Mesendoderm (in vitro differentiated cells): ENCODE data around the gene TCERG1L.

ENCODE experiments used
- DNase-seq: peaks from one replicate; pipeline ENCODE4 v3.0.0; 2013
- H2AK5ac ChIP-seq: 2 replicates; pipeline ENCODE4 v1.6.1; 2013; ENCODE audit warnings: low read length, inconsistent platforms
- H2BK120ac ChIP-seq: 2 replicates; pipeline ENCODE4 v1.6.1; 2013; ENCODE audit warnings: low read depth, mild to moderate bottlenecking, low read length, moderate library complexity, mixed read lengths
- H2BK15ac ChIP-seq: replicated peaks from 2 replicates; pipeline ENCODE4 v1.6.1; 2013; ENCODE audit warnings: low read depth, mild to moderate bottlenecking, moderate library complexity
- H2BK5ac ChIP-seq: 2 replicates; pipeline ENCODE4 v1.6.1; 2013; ENCODE audit warnings: low read length, inconsistent platforms
- H3K18ac ChIP-seq: 2 replicates; pipeline ENCODE4 v1.6.1; 2013; ENCODE audit warnings: mild to moderate bottlenecking, low read length, mixed read lengths
- H3K23ac ChIP-seq: one replicate; pipeline ENCODE4 v1.6.1; 2013; ENCODE audit warnings: low read length
- H3K27ac ChIP-seq: 2 replicates; pipeline ENCODE4 v1.5.1; 2013; ENCODE audit warnings: low read depth, mild to moderate bottlenecking, inconsistent platforms, low read length, moderate library complexity
- H3K27me3 ChIP-seq: 2 replicates; pipeline ENCODE4 v1.6.1; 2013; ENCODE audit warnings: low read length, control low read depth, mild to moderate bottlenecking, inconsistent platforms; ENCODE audit not compliant: insufficient read depth, poor library complexity
- H3K36me3 ChIP-seq: 2 replicates; pipeline ENCODE4 v1.6.1; 2013; ENCODE audit warnings: low read length, inconsistent platforms; ENCODE audit not compliant: control insufficient read depth, insufficient read depth
- H3K4ac ChIP-seq: one replicate; pipeline ENCODE4 v1.6.1; 2013; ENCODE audit warnings: low read depth, mild to moderate bottlenecking, low read length, moderate library complexity
- H3K4me1 ChIP-seq: 2 replicates; pipeline ENCODE4 v1.6.1; 2013; ENCODE audit warnings: low read depth, low read length, inconsistent platforms; ENCODE audit not compliant: control insufficient read depth
- H3K4me2 ChIP-seq: 2 replicates; pipeline ENCODE4 v1.6.1; 2013; ENCODE audit warnings: low read length
- H3K4me3 ChIP-seq: 2 replicates; pipeline ENCODE4 v1.5.1; 2013; ENCODE audit warnings: mild to moderate bottlenecking, low read length
- H3K56ac ChIP-seq: one replicate; pipeline ENCODE4 v1.6.1; 2013; ENCODE audit warnings: low read length
- H3K79me1 ChIP-seq: 2 replicates; pipeline ENCODE4 v1.6.1; 2013; ENCODE audit warnings: low read length, inconsistent platforms
- H3K79me2 ChIP-seq: 2 replicates; pipeline ENCODE4 v1.6.1; 2013; ENCODE audit warnings: mild to moderate bottlenecking, low read length; ENCODE audit not compliant: control insufficient read depth, insufficient read depth
- H3K9ac ChIP-seq: 2 replicates; pipeline ENCODE4 v1.6.1; 2013; ENCODE audit warnings: low read length, inconsistent platforms
- H4K5ac ChIP-seq: one replicate; pipeline ENCODE4 v1.6.1; 2013; ENCODE audit warnings: low read length
- H4K8ac ChIP-seq: one replicate; pipeline ENCODE4 v1.6.1; 2013; ENCODE audit warnings: low read depth, mild to moderate bottlenecking, control low read depth, low read length, moderate library complexity
- WGBS: extraction: QIAGEN DNeasy Blood & Tissue Kit; methylation state at CpG from one replicate; pipeline ENCODE4 v1.1.7; 2013; ENCODE audit warnings: low lambda C conversion rate, missing lambda C conversion rate; ENCODE audit not compliant: insufficient coverage; ENCODE audit errors: extremely low coverage; 5-methylcytosine and 5-hydroxymethylcytosine counted together

The TCERG1L gene

GRCh38 chr10:131220601-131221171 is 90.8 kb downstream of the TCERG1L start:
- no peak overlapping the region for H3K27ac ChIP-seq
- H3K23ac ChIP-seq, result no peak overlapping the region
- H3K4me2 ChIP-seq, result no peak overlapping the region
- no peak overlapping the region for H3K4me3 ChIP-seq
- H3K18ac ChIP-seq, result no peak overlapping the region
- H3K4me1 ChIP-seq, result no peaks in the 10 kb centered on the region
- H3K9ac ChIP-seq, result no peak overlapping the region
- H4K8ac ChIP-seq, result no peak overlapping the region
- H2AK5ac ChIP-seq, result no peak overlapping the region
- no peak overlapping the region for H2BK120ac ChIP-seq
- no peaks in the 10 kb centered on the region for H3K79me2 ChIP-seq
- WGBS, result no CpG with 5 or more reads among the region's 11 CpGs
- H3K79me1 ChIP-seq, result no peaks in the 10 kb centered on the region
- no peak overlapping the region for H2BK15ac ChIP-seq
- H3K4ac ChIP-seq, result no peak overlapping the region
- no peak overlapping the region for H3K56ac ChIP-seq
- no peaks in the 10 kb centered on the region for H3K27me3 ChIP-seq
- H4K5ac ChIP-seq, result no peak overlapping the region
- no peak for DNase-seq
- H3K36me3 ChIP-seq, result no peaks in the 10 kb centered on the region
- no peak overlapping the region for H2BK5ac ChIP-seq

- Histone ChIP-seq H3K27ac (no peak overlapping the region), H2BK15ac (no peak overlapping the region), H2BK120ac (no peak overlapping the region), H2BK5ac (no peak overlapping the region), H3K79me2 (no peaks in the 10 kb centered on the region), H3K79me1 (no peaks in the 10 kb centered on the region), H3K27me3 (no peaks in the 10 kb centered on the region), H3K18ac (no peak overlapping the region), H3K4me2 (no peak overlapping the region), H3K4me3 (no peak overlapping the region), H3K4me1 (no peaks in the 10 kb centered on the region), H3K36me3 (no peaks in the 10 kb centered on the region), H3K4ac (no peak overlapping the region), H4K5ac (no peak overlapping the region), H2AK5ac (no peak overlapping the region), H4K8ac (no peak overlapping the region), H3K23ac (no peak overlapping the region), H3K9ac (no peak overlapping the region), H3K56ac (no peak overlapping the region)
- WGBS, result no CpG with 5 or more reads among the region's 15 CpGs
- no peak for DNase-seq
Observed at GRCh38 chr10:131219955-131220489, 91.5 kb downstream of the TCERG1L start.

- Histone ChIP-seq H3K27me3 (no peaks in the 10 kb centered on the region), H3K23ac (no peak overlapping the region), H2BK5ac (no peak overlapping the region), H3K79me1 (no peaks in the 10 kb centered on the region), H3K4me2 (no peak overlapping the region), H2BK15ac (no peak overlapping the region), H2AK5ac (no peak overlapping the region), H3K4me1 (no peaks in the 10 kb centered on the region), H3K18ac (no peak overlapping the region), H3K9ac (no peak overlapping the region), H3K4ac (no peak overlapping the region), H3K36me3 (no peaks in the 10 kb centered on the region), H3K4me3 (no peak overlapping the region), H4K5ac (no peak overlapping the region), H2BK120ac (no peak overlapping the region), H3K56ac (no peak overlapping the region), H4K8ac (no peak overlapping the region), H3K27ac (no peak overlapping the region), H3K79me2 (no peaks in the 10 kb centered on the region)
- WGBS, result no CpG with 5 or more reads among the region's 10 CpGs
- DNase-seq, result no peak
Observed at GRCh38 chr10:131219584-131219886, 92.0 kb downstream of the TCERG1L start.

GRCh38 chr10:131218811-131219583 is 92.5 kb downstream of the TCERG1L start:
- H2BK15ac ChIP-seq, result no peak overlapping the region
- no peak overlapping the region for H3K4me3 ChIP-seq
- no peak overlapping the region for H3K23ac ChIP-seq
- no peak overlapping the region for H3K18ac ChIP-seq
- H2BK120ac ChIP-seq, result no peak overlapping the region
- no peak overlapping the region for H4K5ac ChIP-seq
- H3K27me3 ChIP-seq, result no peaks in the 10 kb centered on the region
- WGBS, result no CpG with 5 or more reads among the region's 17 CpGs
- no peak overlapping the region for H3K4ac ChIP-seq
- no peak overlapping the region for H4K8ac ChIP-seq
- no peaks in the 10 kb centered on the region for H3K4me1 ChIP-seq
- H3K9ac ChIP-seq, result no peak overlapping the region
- H3K79me2 ChIP-seq, result no peaks in the 10 kb centered on the region
- no peak overlapping the region for H2BK5ac ChIP-seq
- no peak overlapping the region for H3K27ac ChIP-seq
- H3K79me1 ChIP-seq, result no peaks in the 10 kb centered on the region
- H3K36me3 ChIP-seq, result no peaks in the 10 kb centered on the region
- no peak overlapping the region for H3K4me2 ChIP-seq
- DNase-seq, result no peak
- H2AK5ac ChIP-seq, result no peak overlapping the region
- no peak overlapping the region for H3K56ac ChIP-seq

GRCh38 chr10:131216681-131217230 is 94.8 kb downstream of the TCERG1L start:
- H3K56ac ChIP-seq, result no peak overlapping the region
- no CpG with 5 or more reads among the region's 9 CpGs for WGBS
- H3K27me3 ChIP-seq, result no peaks in the 10 kb centered on the region
- no peak overlapping the region for H2BK120ac ChIP-seq
- H2BK15ac ChIP-seq, result no peak overlapping the region
- no peak overlapping the region for H3K4me2 ChIP-seq
- no peaks in the 10 kb centered on the region for H3K79me2 ChIP-seq
- no peak overlapping the region for H3K4me3 ChIP-seq
- no peak overlapping the region for H4K5ac ChIP-seq
- no peak overlapping the region for H4K8ac ChIP-seq
- H3K18ac ChIP-seq, result no peak overlapping the region
- no peaks in the 10 kb centered on the region for H3K4me1 ChIP-seq
- DNase-seq, result no peak
- H3K36me3 ChIP-seq, result no peaks in the 10 kb centered on the region
- no peaks in the 10 kb centered on the region for H3K79me1 ChIP-seq
- H2BK5ac ChIP-seq, result no peak overlapping the region
- no peak overlapping the region for H3K4ac ChIP-seq
- no peak overlapping the region for H3K27ac ChIP-seq
- no peak overlapping the region for H2AK5ac ChIP-seq
- H3K9ac ChIP-seq, result no peak overlapping the region
- no peak overlapping the region for H3K23ac ChIP-seq
